Uterine smooth muscle cell (primary cell): ENCODE measurements around the gene ROBO2. TPM values are rescaled to one million over a fixed set of nuclear protein-coding genes. Genes with fewer than 3 reads are reported as not detected.

Experiments used
- total RNA-seq: library from RNA; depleted of rRNA; stranded (reverse); fragments of >200 nt; gene quantifications from 2 replicates; pipeline ENCODE4 v1.2.3, GENCODE V29; 2014

ROBO2 gene
- total RNA-seq, result 0.37 and 0.55 TPM in 2 replicates

GRCh38 chr3:77039606-77040171 is at the start of gene ROBO2:
TSS of gene ROBO2 (plus strand) at chr3:77040099. CDS start at chr3:77040786, 687 bp downstream.

